Glutamatergic neuron (in vitro differentiated cells): ENCODE data around the gene ALG5. TPM values are rescaled to one million over a fixed set of nuclear protein-coding genes. Genes with fewer than 3 reads are reported as not detected.

ENCODE experiments used
- DNase-seq: peaks from one replicate; pipeline ENCODE4 v3.0.0; 2022
- H3K27ac Mint-ChIP-seq: one replicate; pipeline ENCODE4 v1.8.0; 2020; ENCODE audit warnings: mild to moderate bottlenecking, mixed read lengths, inconsistent platforms; ENCODE audit not compliant: unreplicated experiment
- H3K27me3 Mint-ChIP-seq: one replicate; pipeline ENCODE4 v1.8.0; 2020; ENCODE audit warnings: mild to moderate bottlenecking, moderate library complexity, mixed read lengths, inconsistent platforms; ENCODE audit not compliant: unreplicated experiment
- H3K36me3 Mint-ChIP-seq: one replicate; pipeline ENCODE4 v1.8.0; 2020; ENCODE audit warnings: mild to moderate bottlenecking, mixed read lengths, inconsistent platforms; ENCODE audit not compliant: unreplicated experiment
- H3K4me1 Mint-ChIP-seq: one replicate; pipeline ENCODE4 v1.8.0; 2020; ENCODE audit warnings: mild to moderate bottlenecking, low read depth, mixed read lengths, inconsistent platforms; ENCODE audit not compliant: unreplicated experiment
- H3K4me3 Mint-ChIP-seq: one replicate; pipeline ENCODE4 v1.8.0; 2020; ENCODE audit warnings: mild to moderate bottlenecking, mixed read lengths, inconsistent platforms; ENCODE audit not compliant: unreplicated experiment
- H3K9me3 Mint-ChIP-seq: one replicate; pipeline ENCODE4 v1.8.0; 2020; ENCODE audit warnings: mild to moderate bottlenecking, moderate library complexity, mixed read lengths, inconsistent platforms; ENCODE audit not compliant: unreplicated experiment
- total RNA-seq: library from RNA; stranded (reverse); fragmentation: NEBNext Ultra II Directional; extraction: Animal tissue kit (Norgen Biotek cat#: 25700); gene quantifications from one replicate; pipeline ENCODE4 v1.2.1, GENCODE V29; 2021; ENCODE audit not compliant: unreplicated experiment
- TF ChIP-seq, protein P1 (sequence below): fragments of 200-600 bp; sonication (generic); IDR thresholded peaks from one replicate; pipeline ENCODE4 v1.5.0; 2021; ENCODE audit not compliant: partially characterized antibody, unreplicated experiment

ALG5 gene
- total RNA-seq, 1 donor from 2014 or later = 25.5 TPM

GRCh38 chr13:36986462-36987240, 12.5 kb downstream of the ALG5 start:
- Mint-ChIP-seq H3K27ac (no peak overlapping the region), H3K4me3 (no peak overlapping the region), H3K9me3 (peaks cover 2% of the 10 kb centered on the region), H3K36me3 (no peaks in the 10 kb centered on the region), H3K4me1 (no peaks in the 10 kb centered on the region), H3K27me3 (no peaks in the 10 kb centered on the region)
- no peak for DNase-seq
- TF ChIP-seq, protein P1, sequence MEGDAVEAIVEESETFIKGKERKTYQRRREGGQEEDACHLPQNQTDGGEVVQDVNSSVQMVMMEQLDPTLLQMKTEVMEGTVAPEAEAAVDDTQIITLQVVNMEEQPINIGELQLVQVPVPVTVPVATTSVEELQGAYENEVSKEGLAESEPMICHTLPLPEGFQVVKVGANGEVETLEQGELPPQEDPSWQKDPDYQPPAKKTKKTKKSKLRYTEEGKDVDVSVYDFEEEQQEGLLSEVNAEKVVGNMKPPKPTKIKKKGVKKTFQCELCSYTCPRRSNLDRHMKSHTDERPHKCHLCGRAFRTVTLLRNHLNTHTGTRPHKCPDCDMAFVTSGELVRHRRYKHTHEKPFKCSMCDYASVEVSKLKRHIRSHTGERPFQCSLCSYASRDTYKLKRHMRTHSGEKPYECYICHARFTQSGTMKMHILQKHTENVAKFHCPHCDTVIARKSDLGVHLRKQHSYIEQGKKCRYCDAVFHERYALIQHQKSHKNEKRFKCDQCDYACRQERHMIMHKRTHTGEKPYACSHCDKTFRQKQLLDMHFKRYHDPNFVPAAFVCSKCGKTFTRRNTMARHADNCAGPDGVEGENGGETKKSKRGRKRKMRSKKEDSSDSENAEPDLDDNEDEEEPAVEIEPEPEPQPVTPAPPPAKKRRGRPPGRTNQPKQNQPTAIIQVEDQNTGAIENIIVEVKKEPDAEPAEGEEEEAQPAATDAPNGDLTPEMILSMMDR = no peak

- no peak for DNase-seq
- Mint-ChIP-seq H3K27ac (no peak overlapping the region), H3K9me3 (no peaks in the 10 kb centered on the region), H3K36me3 (no peaks in the 10 kb centered on the region), H3K4me3 (no peak overlapping the region), H3K4me1 (no peaks in the 10 kb centered on the region), H3K27me3 (no peaks in the 10 kb centered on the region)
- TF ChIP-seq, protein P1 = peak; percentile 52
Measured at GRCh38 chr13:36981156-36981743, 17.9 kb downstream of the ALG5 start.

DNA sequence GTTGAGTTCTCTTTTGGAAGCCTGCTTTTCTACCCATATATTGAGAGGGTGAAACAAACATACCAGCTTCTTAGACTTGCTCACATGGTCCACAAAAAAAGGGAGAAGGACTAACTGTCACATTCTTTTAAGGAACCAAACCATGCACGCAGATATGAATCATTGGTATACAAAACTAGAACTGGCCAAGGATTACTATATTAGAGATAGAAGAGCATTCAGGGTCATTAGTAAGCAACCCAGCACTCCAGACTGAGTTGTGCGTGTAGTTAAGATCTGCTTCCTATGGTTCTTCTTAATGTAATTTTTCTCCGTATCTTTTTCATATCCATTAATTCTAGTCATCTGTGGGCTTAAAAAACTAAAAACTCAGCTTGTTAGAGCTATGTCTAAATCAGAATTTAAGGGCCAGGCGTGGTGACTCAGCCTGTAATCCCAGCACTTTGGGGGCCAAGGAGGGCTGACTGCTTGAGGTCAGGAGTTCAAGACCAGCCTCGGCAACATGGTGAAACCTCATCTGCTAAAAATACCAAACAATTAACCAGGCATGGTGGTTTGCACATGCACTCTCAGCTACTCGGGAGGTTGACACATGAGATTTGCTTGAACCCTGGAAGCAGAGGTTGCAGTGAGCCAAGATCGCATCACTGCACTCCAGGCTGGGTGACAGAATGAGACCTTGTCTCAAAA, 19.6 kb downstream of the ALG5 start:
- Mint-ChIP-seq H3K27me3 (no peaks in the 10 kb centered on the region), H3K4me3 (no peak overlapping the region), H3K9me3 (no peaks in the 10 kb centered on the region), H3K36me3 (peaks cover 6% of the 10 kb centered on the region), H3K4me1 (no peaks in the 10 kb centered on the region), H3K27ac (no peak overlapping the region)
- TF ChIP-seq, protein P1 = no peak
- no peak for DNase-seq

- Mint-ChIP-seq H3K36me3 (peaks cover 6% of the 10 kb centered on the region), H3K4me3 (no peak overlapping the region), H3K27me3 (peaks cover 1% of the 10 kb centered on the region), H3K9me3 (no peaks in the 10 kb centered on the region), H3K27ac (no peak overlapping the region), H3K4me1 (no peaks in the 10 kb centered on the region)
- TF ChIP-seq, protein P1 = no peak
- DNase-seq = no peak
Measured at GRCh38 chr13:36975172-36975571, 24.0 kb downstream of the ALG5 start.
